Islet of Langerhans (tissue), 1 donor: ENCODE results near the gene GPC4.

Experiments used
- FAIRE-seq: peaks from one replicate; lab custom pipeline; 2011; peaks lifted over from hg19 to GRCh38; lab: Jason Lieb, UNC

GPC4 gene

DNA sequence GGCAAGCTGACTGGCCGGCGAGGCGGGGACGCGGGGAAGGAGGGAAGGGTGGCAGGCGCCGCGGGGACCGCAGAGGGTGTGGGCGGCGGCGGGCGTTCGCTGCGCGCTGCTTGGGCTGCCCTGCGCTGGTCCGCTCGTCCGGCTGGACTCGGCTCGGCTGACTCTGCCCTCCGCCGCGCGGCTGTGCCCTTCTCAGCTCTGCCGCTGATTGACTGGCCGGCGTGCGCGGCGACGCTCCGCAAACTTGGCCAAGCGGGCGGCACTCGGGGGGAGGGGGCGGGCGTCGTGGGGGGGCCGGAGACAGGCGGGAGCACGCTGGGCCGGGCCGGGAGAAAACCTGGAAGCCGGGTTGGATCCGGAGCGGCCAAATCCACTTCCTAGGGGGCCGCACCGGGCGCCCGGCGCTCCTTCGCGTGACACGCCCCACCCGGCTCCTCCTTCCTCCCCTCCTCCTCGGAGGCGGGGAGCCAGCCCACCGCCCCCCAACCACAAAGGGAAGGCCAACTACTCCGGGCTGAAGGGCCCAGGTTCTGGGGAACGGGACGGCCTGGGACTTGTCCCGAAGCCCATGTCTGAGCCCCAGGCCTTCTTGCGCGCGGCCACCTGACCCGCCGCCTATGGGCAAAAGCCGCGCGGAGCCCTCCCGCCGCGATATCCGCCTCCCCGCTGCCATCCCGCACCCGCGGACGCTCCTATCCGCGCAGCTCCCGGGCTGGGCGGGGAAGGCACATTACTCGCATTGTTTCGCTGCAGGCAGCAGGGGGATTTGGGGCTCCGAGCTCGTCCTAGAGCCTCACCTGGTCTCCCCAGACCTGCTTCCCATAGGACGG, at the start of gene GPC4:
TSS of gene GPC4 (minus strand) at position 214 of the 830 bp plus-strand sequence. CDS start 524 bp downstream, outside the sequence.
- FAIRE-seq, result no peak

DNA sequence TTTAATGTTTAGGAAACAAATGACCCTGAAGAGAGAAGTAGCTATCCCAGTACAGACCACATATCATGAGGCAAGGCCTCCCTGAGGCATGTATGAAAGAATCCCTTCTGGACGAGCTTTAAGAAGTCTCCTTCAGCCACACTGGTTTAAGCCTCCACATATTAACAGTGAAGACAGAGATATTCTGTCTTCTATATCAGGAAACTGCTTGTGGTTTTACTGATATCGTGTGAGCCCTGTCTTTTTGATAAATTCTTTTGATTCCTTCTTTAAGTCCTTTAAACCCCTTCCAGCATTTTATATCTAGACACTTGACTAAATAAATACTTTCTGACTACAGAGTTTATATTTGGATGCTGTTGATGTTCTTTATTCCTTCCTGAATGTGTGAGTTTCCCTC, 45.9 kb upstream of the GPC4 start:
- no peak for FAIRE-seq

DNA sequence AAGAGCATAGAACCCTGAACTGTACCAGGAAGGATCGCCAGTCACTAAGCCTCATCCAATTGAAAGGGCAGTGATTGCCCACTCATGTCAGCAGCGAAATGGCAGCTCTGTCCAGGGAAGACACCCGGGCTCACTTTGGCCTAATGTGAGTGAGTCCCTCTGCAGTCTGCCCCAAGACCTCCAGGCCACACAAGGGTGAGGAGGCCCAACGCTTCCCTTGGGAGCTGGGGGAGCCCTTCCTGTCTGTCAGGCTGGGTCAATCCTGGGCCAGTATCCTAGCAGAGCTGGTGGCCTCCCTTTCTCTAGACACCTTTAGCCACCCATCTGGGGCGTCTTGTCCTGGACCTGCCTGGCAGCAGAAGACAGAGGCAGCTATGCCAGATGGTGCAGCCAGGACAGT, 39.6 kb upstream of the GPC4 start:
- no peak for FAIRE-seq

DNA sequence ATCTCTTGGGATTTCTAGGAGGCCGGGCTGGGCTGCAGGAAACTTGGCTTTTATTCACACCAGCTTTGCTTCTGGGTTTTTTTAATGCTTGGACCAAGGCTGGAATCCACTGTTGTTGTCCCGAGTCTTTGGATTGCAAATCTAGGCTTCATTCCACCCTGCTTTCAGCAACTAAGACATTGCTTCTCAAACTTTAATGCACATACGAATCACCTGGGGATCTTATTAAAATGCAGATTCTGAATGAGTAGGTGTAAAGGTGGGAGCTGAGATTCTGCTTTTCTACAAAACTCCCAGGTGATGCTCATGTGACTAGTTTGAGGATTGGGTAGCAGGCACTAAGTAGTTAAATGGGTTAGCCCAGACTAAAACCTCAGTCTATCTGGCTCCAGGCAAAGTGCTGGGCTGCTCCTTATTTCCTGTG, 39.2 kb upstream of the GPC4 start:
- FAIRE-seq, result no peak

DNA sequence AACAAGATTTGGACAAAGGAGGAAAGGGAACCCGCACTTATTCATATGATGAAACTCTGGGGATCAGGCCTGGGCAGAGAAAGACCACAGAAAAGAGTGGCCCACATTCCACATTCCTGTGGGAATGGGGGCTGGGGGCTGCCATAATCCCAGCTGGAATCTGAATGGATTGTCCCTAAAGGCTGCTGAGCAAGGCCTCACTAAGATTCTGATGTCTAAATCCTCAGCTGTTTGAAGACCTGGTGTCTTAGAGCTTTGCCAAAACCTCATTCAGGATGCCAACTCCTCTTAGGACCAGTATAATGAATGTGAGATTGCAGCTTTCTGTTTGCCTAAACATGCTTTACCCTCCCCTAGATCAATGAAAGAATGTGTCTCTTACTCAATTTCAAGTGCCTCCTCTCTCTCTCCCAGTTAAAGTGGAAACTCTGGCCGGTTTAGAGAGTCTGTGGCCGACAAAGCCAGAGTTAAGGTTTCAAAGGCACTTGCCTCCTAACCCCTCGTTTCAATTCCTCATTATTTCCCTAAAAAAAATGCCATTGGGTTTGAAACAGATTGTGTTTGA, 33.3 kb upstream of the GPC4 start:
- FAIRE-seq, result no peak

DNA sequence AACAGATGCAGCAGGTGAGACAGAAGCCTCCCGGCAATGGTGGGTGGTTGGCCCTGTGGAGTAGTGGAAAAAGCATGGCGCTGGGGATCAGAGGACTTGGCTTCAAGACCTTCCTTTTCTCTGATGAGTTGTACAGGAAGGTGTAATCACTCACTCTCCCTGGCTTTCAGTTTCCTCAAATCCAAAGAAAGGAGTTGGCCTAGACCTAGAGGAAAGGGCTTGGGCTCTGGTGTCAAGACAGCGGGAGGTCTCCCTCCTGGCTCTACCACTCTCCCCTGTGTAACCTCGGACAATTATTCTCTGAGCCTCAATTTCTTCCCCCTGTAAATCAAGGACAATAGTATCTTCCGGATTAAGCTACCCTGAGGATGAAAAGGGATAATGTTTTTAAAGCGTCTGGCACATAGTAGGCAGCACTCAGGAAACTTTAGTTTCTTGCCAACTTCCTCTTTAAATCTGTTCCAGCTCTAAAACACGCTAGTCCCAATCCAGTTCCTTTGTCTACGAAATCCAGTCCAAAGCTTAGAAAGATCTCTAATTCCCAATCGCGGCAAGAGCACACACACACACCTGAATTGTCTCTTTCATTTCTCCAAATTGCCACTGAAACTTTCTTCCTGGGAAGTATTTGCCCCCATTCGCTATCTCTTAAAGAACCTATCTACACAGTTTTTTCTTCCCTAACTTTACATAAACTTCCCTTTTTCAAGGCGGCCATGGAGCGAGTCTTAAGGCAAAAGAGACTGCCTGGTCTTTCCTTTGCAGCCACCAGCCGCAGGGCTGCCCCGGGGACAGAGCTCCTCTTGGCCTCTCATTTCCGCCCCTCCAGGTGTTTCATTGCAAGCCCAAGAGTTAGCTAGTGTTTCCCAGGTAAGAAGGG, 29.9 kb upstream of the GPC4 start:
- no peak for FAIRE-seq

DNA sequence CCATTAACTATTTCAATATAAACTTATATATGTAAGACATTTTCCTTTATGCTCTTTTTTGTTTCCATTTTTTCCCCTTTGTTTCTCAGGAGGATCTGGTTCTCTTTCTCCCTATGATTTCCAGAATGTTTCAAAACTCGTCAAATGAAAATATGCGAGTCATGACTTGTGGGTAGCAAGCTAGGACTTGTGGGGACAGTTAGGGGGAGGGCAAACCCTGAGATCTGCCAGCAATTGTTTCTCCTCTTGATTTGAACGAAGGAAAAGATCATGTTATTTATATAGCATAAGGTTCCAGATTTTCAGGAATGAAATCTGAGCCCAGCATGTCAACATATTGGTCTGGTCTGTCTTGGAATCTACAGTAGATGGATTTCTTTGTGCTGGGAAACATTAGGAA, 28.9 kb upstream of the GPC4 start:
- peak; percentile 41 for FAIRE-seq

DNA sequence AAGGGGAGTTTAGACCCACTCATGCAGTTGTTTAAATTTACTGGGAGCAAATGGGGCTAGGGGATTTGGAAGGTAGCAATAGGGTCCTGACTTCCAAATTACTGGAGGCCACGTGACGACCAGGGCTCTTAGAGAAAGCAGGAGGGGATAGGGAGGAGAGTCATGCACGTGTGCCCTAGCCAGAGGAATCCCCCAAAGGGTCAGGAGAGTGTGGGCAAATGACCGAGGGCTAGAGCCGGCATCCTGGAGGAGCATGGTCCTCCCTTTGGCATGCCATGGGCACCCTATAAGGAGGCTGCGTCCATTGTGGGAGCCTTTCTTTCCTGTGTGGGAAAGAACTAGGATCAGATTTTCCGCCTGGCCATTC, 25.5 kb upstream of the GPC4 start:
- no peak for FAIRE-seq

DNA sequence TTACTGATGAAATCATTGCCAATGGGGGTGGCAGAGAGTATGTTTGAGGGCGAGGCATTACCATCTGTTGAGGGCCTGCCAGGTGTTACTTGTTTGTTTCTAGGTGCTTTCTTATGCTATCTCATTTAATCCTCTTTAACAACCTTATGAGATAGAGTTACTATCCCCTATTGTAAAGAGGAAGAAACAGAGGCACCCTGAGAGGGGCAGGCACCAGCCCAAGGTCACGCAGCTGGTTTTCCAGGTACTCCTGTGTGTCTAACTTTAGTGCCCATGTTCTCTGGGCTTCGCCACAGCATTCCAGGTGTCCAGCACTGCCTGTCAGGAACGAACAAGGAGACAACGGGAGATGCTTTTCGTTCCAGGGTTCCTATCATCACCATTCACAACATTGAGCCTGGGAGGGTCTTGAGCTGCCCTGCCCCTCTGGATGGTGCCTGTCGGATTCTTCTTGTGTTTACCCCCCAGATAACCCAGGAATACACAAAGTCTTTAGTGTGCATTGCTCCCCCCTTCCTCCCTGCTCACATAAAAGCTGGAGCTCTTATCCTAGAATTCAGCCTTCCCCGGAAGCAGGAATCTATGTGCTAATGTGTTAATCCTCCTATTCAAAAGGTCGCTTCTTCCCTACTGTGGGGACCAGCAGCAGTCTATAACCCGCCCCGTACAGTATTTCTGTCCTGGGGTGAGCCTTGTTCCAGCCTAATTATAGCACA, 24.9 kb upstream of the GPC4 start:
- FAIRE-seq, result no peak

DNA sequence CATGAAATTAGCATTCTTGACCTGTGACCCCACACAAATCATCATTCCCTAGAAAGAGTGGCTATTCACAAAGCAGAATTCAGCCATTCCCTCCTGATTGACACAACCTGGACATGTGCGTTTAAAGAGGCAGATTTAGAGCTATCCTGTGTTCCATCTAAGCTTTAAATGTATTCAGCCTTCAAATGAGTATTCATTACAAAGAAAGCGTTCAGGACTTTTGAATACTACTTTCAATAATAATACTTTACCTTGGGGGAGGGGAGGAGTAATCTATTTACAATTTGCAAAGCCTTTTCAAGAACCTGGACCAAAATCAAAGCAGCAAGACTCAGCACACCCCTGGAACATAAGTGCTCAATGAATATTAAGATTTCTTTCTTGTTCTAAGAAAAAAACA, 22.5 kb upstream of the GPC4 start:
- FAIRE-seq, result no peak

DNA sequence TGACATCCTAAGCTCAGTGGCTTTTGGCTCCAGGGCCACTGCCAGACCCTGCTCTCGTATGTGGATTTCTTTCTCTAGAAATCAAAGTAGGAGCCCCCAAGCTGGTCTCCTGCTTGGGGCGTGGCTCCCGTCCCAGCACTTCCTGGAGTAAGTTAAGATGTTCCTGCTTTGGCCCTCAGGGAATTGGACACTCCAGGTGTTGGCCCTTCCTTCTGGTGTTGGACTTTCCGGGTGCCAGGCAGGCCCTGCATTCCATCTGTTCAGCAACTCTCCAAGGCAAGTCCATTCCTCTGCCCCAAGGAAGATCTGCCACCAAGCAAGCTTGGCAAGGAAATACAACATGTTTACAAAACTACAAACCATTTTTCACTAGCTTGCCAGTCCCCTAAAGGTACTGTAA, 22.1 kb upstream of the GPC4 start:
- FAIRE-seq, result no peak

DNA sequence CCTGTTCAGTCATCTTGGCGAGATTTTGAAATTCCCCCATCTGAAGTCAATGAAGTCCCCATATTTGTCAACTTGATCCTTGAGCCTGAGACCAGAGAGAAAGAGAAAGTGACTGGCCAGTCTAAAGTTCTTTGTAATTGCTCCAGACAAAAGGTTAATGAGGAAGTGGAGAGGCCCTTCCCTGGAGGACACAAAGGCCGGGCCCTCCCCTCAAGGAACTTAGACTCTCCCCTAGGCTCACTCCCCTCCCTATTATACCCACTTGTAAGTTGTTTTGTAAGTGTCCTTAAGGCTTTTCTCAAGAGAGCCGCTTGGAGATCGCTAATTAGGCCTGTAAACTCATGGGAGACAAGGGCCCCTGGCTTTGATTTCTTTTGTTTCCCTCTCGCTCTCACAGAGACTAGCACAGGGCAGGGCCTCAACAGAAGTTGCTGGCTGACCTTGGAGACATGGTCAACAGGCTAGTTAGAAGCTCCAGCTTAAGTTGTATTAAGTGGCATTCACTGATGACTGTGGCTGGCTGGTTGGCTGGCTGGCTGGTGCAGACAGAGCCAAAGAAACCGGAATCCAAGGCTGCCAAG, 20.3 kb upstream of the GPC4 start:
- no peak for FAIRE-seq

DNA sequence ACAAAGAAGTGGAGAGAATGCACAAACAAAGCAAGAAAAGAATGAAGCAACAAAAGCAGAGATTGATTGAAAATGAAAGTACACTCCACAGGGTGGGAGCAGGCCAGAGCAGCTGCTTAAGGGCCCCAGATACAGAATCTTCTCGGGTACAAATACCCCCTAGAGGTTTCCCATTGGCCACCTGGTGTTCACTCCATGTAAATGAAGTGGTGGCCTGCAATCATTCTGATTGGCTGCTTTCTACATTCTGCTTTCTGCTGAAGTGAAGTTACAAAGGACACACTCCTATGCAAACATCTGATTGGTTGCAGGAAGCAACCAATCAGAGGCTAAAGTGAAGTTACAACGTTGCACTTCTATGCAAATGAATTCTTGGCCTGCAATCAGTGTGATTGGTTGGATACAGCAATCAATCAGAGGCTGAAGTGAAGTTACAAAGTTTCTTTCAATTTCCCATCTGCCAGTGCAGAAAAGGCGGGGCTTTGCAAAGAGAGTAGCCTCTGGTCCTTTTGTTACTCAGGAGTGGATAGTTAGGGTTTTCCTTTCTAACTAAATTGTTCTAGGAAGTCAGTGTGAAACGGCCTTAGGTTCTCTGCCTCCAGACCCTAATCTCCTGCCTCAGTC, 19.0 kb upstream of the GPC4 start:
- no peak for FAIRE-seq

DNA sequence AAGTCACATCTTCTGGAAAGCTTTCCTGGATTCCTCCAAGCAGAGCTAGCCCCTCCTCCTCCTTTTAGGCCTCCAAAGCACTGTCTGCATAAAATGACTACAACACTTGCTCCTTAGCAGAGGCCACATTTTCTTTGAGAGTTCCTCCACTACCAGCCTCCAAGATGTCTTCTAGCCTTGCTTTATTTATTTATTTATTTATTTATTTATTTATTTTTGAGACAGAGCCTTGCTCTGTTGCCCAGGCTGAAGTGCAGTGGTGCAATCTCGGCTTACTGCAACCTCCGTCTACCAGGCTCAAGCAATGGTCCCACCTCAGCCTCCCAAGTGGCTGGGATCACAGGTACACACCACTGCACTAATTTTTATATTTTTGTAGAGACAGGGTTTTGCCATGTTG, 4.6 kb upstream of the GPC4 start:
- FAIRE-seq, result no peak

DNA sequence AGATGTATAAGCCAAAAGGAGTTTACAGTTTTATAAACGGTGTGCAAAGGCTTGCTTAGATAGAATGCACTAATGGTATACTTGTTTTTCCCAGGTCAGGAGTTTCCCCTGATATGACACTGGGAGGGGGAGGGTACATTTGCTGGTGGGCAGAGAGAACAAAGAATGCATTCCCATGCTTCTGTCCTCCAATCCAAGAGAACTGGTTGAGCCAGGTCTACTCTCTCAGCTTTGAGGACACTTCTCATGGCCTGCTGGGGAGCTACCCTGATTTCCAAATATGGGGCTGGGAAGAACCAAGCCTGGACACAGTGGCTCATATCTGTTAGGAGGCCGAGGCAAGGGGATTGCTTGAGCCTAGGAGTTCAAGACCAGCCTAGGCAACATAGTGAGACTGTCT, 3.3 kb upstream of the GPC4 start:
- no peak for FAIRE-seq

DNA sequence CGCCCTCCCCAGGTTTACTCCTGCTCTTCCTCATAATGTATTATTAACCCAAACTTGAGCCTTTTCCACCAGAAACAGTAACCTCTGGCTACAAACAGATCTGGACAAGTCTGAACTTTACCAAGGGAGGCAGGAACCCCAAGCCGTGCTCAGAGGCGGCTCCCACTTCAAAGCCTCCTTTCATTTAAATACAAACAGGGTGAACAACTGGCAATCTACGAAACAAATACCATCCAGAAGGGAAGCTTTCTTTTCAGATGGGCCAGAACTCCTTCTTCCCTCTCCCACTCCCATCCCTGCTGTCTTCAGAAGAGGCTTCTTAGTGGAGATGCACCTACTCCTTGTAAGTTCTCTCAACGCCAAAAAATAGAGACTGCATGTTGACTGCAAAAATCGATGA, 2.1 kb upstream of the GPC4 start:
- no peak for FAIRE-seq

DNA sequence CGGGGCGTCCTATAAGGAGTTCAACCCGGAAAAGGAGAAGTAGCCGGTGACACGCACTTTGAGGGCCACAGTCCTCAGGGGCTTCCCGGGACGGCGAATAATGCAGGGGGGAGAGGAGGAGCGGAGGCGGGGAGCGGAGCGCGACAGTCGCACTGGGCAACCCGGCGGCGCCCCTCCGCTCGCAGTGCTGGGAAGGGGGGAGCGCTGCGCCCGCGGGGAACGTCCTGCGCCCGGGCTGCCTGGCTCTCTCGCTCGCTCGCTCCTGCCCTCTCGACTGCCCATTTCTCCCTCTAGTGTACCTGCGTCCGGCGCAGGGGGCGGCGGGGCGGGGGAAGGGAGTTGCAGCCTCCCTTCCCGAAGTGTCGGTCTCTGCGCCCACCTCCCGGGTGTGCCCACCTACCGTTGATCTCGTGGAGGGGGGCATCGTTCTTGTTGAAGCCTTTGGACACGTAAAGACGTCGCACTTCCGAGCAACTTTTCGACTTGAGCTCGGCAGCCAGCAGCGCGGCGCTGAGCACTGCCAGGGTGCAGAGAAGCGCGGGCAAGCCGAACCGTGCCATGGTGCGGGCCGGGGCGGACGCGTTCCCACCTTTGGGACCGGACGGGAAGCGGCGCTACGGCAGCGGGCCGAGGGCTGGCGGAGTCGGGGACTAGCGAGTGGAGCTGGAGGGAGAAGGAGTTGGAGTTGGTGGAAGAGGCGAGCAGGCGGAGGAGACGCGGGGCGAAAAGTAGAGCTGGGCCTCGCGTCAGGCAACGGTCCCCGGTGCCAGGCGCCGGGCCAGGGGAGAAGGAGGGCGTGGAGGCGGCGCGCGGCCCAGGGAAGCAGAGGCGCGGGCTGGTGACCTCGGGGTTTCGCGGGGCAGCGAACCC, 648 bp downstream of the GPC4 start:
- FAIRE-seq, result no peak

DNA sequence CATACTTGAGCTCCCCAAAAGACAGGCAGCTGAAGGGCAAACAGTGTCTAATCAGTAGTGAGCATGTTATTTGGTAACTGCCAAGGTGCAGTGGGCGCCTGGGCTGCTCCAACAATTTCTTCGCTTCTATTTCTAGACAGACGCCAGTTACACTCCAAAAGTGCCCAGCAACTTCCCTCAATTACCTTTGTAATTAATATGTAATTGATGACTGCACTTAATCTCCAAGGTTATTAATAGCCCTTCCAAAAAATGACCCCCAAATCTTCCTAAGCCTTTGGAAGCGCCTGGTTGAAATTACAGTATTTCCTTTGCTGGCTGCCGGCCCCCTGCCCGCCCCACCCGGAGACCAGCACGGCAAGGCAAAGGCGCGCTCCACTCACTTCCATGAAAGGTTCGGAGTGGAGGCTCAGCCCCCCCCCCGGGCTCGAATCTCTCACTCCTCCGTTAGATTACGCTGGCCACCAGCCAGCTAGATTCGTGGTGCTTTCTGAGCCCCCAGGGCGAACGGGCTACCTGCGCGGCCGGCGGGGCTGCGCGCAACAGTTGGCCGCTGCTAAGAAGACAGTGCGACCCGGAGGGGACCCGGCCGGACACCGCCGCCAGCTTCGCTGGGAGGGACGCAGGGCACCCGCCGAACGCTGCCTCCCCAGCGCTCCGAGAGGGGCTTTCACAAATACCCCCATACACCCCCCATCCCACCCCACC, 1.9 kb downstream of the GPC4 start:
- FAIRE-seq, result no peak

DNA sequence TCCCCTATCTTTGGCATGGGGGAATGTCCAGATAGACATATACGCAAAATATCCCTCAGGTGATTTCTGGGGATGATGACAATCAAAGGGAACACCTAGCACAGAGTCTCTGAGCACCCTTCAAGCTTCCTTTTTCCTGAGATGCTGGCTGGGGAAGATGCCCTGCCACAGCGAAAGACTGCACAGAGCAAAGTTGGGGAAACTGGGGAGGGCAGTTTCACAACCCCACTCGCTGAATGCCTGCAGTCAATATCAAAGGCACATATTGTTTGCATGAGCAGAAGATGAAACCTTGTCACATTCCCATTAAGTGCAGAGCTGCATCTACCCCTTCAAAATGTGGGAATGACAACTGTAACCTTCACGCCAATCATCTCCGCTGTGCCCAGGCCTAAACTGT, 2.6 kb downstream of the GPC4 start:
- FAIRE-seq, result no peak

DNA sequence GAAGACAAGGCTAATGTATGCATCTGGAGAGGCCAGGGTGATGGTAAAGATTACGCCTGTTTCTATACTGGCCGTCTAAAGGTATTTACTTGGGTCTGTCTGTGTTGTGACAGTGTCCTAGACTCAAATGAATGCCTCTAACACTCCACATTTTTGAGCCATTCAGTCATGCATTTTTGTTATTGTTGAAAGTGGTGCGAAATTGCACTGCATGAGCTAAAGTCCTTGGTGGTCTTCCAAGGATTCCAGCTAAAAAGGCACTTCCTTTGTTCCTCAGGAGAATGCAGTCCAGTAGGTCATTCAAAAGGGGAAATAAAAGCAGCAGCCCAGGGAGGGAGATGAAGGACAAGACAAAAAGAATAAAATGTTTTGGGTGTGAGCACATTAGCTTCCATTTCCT, 3.0 kb downstream of the GPC4 start:
- no peak for FAIRE-seq
